Measurements from ENCODE around the gene FREM2. TPM values are rescaled to one million over a fixed set of nuclear protein-coding genes. Genes with fewer than 3 reads are reported as not detected.

Gene FREM2
- total RNA-seq, 2 experiments from 2014 or later, result not detected

GRCh38 chr13:38687246-38688229 is 661 bp downstream of the FREM2 start:
- ATAC-seq, result no peak
- intact Hi-C loops (cut with micrococcal nuclease), result no loop called here
- H3K27me3 Mint-ChIP-seq, result peaks cover 16% of the 10 kb centered on the region
- H3K36me3 Mint-ChIP-seq (ENCODE audit: low read depth), result no peaks in the 10 kb centered on the region
- peaks cover 5% of the 10 kb centered on the region for H3K4me1 Mint-ChIP-seq (ENCODE audit: low read depth)
- no peak for TF ChIP-seq CTCF (IDR thresholded peaks at IDR 0.05)
- ChIA-PET CTCF (no interaction called here), POLR2A (interaction anchor here (0.6 kb wide), 1 partner anchor 814 kb away, joined by 3 read pairs; no protein-coding TSS in a partner anchor)
- DNase-seq, result no peak
- no peaks in the 10 kb centered on the region for H3K9me3 Mint-ChIP-seq
- no peak overlapping the region for H3K27ac Mint-ChIP-seq
- no peak overlapping the region for H3K4me3 Mint-ChIP-seq

GRCh38 chr13:38688674-38689073 is 1.8 kb downstream of the FREM2 start:
- H3K27ac Mint-ChIP-seq, result no peak overlapping the region
- peaks cover 5% of the 10 kb centered on the region for H3K4me1 Mint-ChIP-seq (ENCODE audit: low read depth)
- H3K9me3 Mint-ChIP-seq, result no peaks in the 10 kb centered on the region
- ATAC-seq (no peak), DNase-seq (no peak)
- no peak for TF ChIP-seq CTCF (IDR thresholded peaks at IDR 0.05)
- ChIA-PET POLR2A (no interaction called here), CTCF (no interaction called here)
- no peak overlapping the region for H3K4me3 Mint-ChIP-seq
- peaks cover 13% of the 10 kb centered on the region for H3K27me3 Mint-ChIP-seq
- intact Hi-C loops (cut with micrococcal nuclease), result no loop called here
- no peaks in the 10 kb centered on the region for H3K36me3 Mint-ChIP-seq (ENCODE audit: low read depth)

GRCh38 chr13:38690231-38690630 is 3.4 kb downstream of the FREM2 start:
- DNase-seq (no peak), ATAC-seq (no peak)
- H3K36me3 Mint-ChIP-seq (ENCODE audit: low read depth), result no peaks in the 10 kb centered on the region
- H3K27me3 Mint-ChIP-seq, result peaks cover 13% of the 10 kb centered on the region
- no peak for TF ChIP-seq CTCF (IDR thresholded peaks at IDR 0.05)
- intact Hi-C loops (cut with micrococcal nuclease), result no loop called here
- H3K9me3 Mint-ChIP-seq, result no peaks in the 10 kb centered on the region
- peaks cover 5% of the 10 kb centered on the region for H3K4me1 Mint-ChIP-seq (ENCODE audit: low read depth)
- ChIA-PET CTCF (no interaction called here), POLR2A (no interaction called here)
- H3K4me3 Mint-ChIP-seq, result no peak overlapping the region
- no peak overlapping the region for H3K27ac Mint-ChIP-seq

- no peak for ATAC-seq
- no peaks in the 10 kb centered on the region for H3K36me3 Mint-ChIP-seq (ENCODE audit: low read depth)
- no peak for TF ChIP-seq CTCF (IDR thresholded peaks at IDR 0.05)
- no peak overlapping the region for H3K27ac Mint-ChIP-seq
- H3K9me3 Mint-ChIP-seq, result no peaks in the 10 kb centered on the region
- H3K4me1 Mint-ChIP-seq (ENCODE audit: low read depth), result no peaks in the 10 kb centered on the region
- H3K4me3 Mint-ChIP-seq, result no peak overlapping the region
- POLR2A ChIA-PET, result no interaction called here
- no peak for DNase-seq
- H3K27me3 Mint-ChIP-seq, result peaks cover 1% of the 10 kb centered on the region
- CTCF ChIA-PET, result no interaction called here
- intact Hi-C loops (cut with micrococcal nuclease), result no loop called here
Measured at GRCh38 chr13:38693168-38693567, 6.3 kb downstream of the FREM2 start.

- intact Hi-C loops (cut with micrococcal nuclease), result no loop called here
- ATAC-seq (no peak), DNase-seq (no peak)
- Mint-ChIP-seq H3K27me3 (no peaks in the 10 kb centered on the region), H3K27ac (no peak overlapping the region), H3K9me3 (no peaks in the 10 kb centered on the region), H3K4me3 (no peak overlapping the region), H3K4me1 (ENCODE audit: low read depth) (no peaks in the 10 kb centered on the region), H3K36me3 (ENCODE audit: low read depth) (no peaks in the 10 kb centered on the region)
- ChIA-PET CTCF (no interaction called here), POLR2A (no interaction called here)
- no peak for TF ChIP-seq CTCF (IDR thresholded peaks at IDR 0.05)
Measured at GRCh38 chr13:38693641-38694040, 6.8 kb downstream of the FREM2 start.
